Activated T-cell treated with anti-CD3 and anti-CD28 coated beads for 4 hours (primary cell): Measurements from ENCODE around the gene KLHL28.

Experiments used
- DNase-seq: peaks from one replicate; pipeline ENCODE4 v3.0.0-alpha.2; 2020

Gene KLHL28

GRCh38 chr14:44959538-44959937, 2.2 kb downstream of the KLHL28 start:
- DNase-seq: no peak

GRCh38 chr14:44956866-44957265, 4.9 kb downstream of the KLHL28 start:
- DNase-seq: no peak

GRCh38 chr14:44955528-44955927, 6.2 kb downstream of the KLHL28 start:
- no peak for DNase-seq

GRCh38 chr14:44954750-44955149, 7.0 kb downstream of the KLHL28 start:
- no peak for DNase-seq

GRCh38 chr14:44952391-44953110, 9.2 kb downstream of the KLHL28 start:
- no peak for DNase-seq

GRCh38 chr14:44951051-44951450, 10.7 kb downstream of the KLHL28 start:
- no peak for DNase-seq

GRCh38 chr14:44945264-44945663, 16.5 kb downstream of the KLHL28 start:
- no peak for DNase-seq

- no peak for DNase-seq
These were observed 17.6 kb downstream of the KLHL28 start for GRCh38 chr14:44944107-44944506.

GRCh38 chr14:44942436-44942835, 19.3 kb downstream of the KLHL28 start:
- no peak for DNase-seq

GRCh38 chr14:44941591-44941990, 20.2 kb downstream of the KLHL28 start:
- no peak for DNase-seq

GRCh38 chr14:44940944-44941343, 20.8 kb downstream of the KLHL28 start:
- no peak for DNase-seq

GRCh38 chr14:44940211-44940610, 21.5 kb downstream of the KLHL28 start:
- no peak for DNase-seq

GRCh38 chr14:44937547-44937946, 24.2 kb downstream of the KLHL28 start:
- no peak for DNase-seq

GRCh38 chr14:44935155-44935554, 26.6 kb downstream of the KLHL28 start:
- no peak for DNase-seq

- DNase-seq: no peak
These were observed 33.0 kb downstream of the KLHL28 start for GRCh38 chr14:44928793-44929192.

- no peak for DNase-seq
These were observed 46.9 kb downstream of the KLHL28 start for GRCh38 chr14:44914849-44915248.

GRCh38 chr14:44912041-44912869, 49.5 kb downstream of the KLHL28 start:
- no peak for DNase-seq

- no peak for DNase-seq
These were observed 50.9 kb downstream of the KLHL28 start for GRCh38 chr14:44910821-44911220.

GRCh38 chr14:44901696-44902095, 60.1 kb downstream of the KLHL28 start:
- no peak for DNase-seq

GRCh38 chr14:44898551-44898950, 63.2 kb downstream of the KLHL28 start:
- no peak for DNase-seq

GRCh38 chr14:44897845-44898151, 63.9 kb downstream of the KLHL28 start:
- no peak for DNase-seq

GRCh38 chr14:44897041-44897844, 64.5 kb downstream of the KLHL28 start:
- peak; percentile 99 for DNase-seq

- no peak for DNase-seq
These were observed 65.3 kb downstream of the KLHL28 start for GRCh38 chr14:44896275-44897040.
